Activated naive CD8-positive, alpha-beta T cell treated with anti-CD3 and anti-CD28 coated beads, Interleukin-2, amount 50 U/mL, for 24 hours (primary cell): ENCODE data around the gene ATRNL1.
"Not testable (repeated sequence)": the region's sequence is repeated elsewhere in the genome, so short reads cannot be mapped to it uniquely, and the experiment has no call there.

Source experiments
- ATAC-seq: fragments of 150-1000 bp; cut with Tn5 transposase; one replicate; pipeline ENCODE4 v1.10.0; 2021
- DNase-seq: peaks from one replicate; pipeline ENCODE4 v3.0.0; 2021
- H3K27ac Mint-ChIP-seq: one replicate; pipeline ENCODE4 v1.8.0; 2021; ENCODE audit warnings: mild to moderate bottlenecking, mixed read lengths
- H3K27me3 Mint-ChIP-seq: one replicate; pipeline ENCODE4 v1.8.0; 2021; ENCODE audit warnings: mixed read lengths
- H3K36me3 Mint-ChIP-seq: one replicate; pipeline ENCODE4 v1.8.0; 2021; ENCODE audit warnings: low read depth, mixed read lengths
- H3K4me1 Mint-ChIP-seq: one replicate; pipeline ENCODE4 v1.8.0; 2021; ENCODE audit warnings: mixed read lengths
- H3K4me3 Mint-ChIP-seq: one replicate; pipeline ENCODE4 v1.8.0; 2021; ENCODE audit warnings: mild to moderate bottlenecking, moderate library complexity, mixed read lengths
- H3K9me3 Mint-ChIP-seq: one replicate; pipeline ENCODE4 v1.8.0; 2021; ENCODE audit warnings: mixed read lengths

The ATRNL1 gene

GRCh38 chr10:115795964-115796363 lies 702.8 kb downstream of the ATRNL1 start:
- Mint-ChIP-seq H3K9me3 (peaks cover 5% of the 10 kb centered on the region), H3K27ac (no peak overlapping the region), H3K27me3 (no peaks in the 10 kb centered on the region), H3K4me3 (no peak overlapping the region), H3K36me3 (no peaks in the 10 kb centered on the region), H3K4me1 (no peaks in the 10 kb centered on the region)
- DNase-seq (no peak), ATAC-seq (no peak)

DNA sequence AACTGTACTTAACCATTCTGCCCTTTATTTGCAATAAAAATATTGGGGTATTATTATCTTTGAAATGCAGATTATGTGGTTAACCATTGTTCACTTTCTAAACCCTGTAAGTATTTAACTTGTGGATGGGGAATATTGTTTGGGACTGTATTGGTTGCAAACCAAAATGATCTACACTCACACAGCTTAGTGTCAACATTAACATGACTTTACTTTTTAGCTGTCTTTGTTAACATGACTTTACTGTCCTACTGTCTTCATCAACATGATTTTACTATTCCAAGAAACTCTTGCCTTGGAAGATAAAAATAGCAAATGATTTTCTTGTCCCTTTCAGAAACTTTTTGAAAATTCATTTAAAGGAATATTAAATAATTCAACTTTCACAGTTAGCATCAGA lies 708.3 kb downstream of the ATRNL1 start:
- no peaks in the 10 kb centered on the region for H3K36me3 Mint-ChIP-seq
- H3K4me3 Mint-ChIP-seq, result no peak overlapping the region
- no peak overlapping the region for H3K27ac Mint-ChIP-seq
- H3K27me3 Mint-ChIP-seq, result peaks cover 2% of the 10 kb centered on the region
- no peak for DNase-seq
- H3K4me1 Mint-ChIP-seq, result no peaks in the 10 kb centered on the region
- ATAC-seq, result no peak
- peaks cover 5% of the 10 kb centered on the region for H3K9me3 Mint-ChIP-seq

DNA sequence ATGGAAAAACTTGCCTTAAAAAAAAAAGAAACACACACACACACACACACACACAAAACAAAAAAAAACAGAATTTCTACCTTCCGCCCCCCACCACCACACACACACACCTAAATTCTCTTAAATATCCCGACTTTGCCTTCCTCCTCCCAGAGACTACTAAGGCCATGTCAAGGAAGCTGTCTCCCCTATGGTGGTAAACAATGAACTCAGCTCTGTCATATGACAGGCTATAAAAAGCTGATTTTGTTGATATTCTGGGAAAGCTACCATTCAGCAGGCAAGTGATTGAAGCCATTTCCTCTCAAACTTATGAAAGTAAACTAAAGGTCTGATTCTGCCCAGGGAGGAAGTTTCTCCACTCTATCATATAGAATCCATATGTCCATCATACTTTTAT lies 708.8 kb downstream of the ATRNL1 start:
- H3K4me1 Mint-ChIP-seq, result no peaks in the 10 kb centered on the region
- H3K27me3 Mint-ChIP-seq, result peaks cover 2% of the 10 kb centered on the region
- DNase-seq, result no peak

GRCh38 chr10:115802911-115803310 lies 709.7 kb downstream of the ATRNL1 start:
- no peak for ATAC-seq

More for the DNA sequence above, 708.8 kb downstream of the ATRNL1 start:
- Mint-ChIP-seq H3K9me3 (peaks cover 5% of the 10 kb centered on the region), H3K4me3 (no peak overlapping the region), H3K27ac (no peak overlapping the region), H3K36me3 (no peaks in the 10 kb centered on the region)
- ATAC-seq, result no peak

DNA sequence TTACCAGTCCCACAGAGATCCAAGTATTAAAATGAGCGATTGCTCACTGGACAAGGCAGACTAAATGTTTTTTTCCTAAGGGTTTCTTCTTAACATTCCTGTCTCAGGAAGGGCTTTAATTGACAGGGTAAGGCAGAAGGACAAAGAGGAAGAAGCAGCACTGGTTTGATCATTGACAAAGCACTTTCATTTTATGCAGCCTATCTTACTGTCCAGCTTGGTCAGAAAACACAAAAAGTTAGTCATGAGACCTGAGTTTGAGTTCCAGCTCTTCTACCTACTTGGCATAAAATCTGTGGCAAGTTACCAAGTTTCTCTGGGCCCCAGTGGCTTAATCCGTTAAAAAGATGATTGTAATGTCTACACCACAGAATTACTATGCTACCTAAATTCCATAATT lies 721.4 kb downstream of the ATRNL1 start:
- H3K4me1 Mint-ChIP-seq, result no peaks in the 10 kb centered on the region
- H3K27me3 Mint-ChIP-seq, result no peaks in the 10 kb centered on the region
- no peak overlapping the region for H3K27ac Mint-ChIP-seq
- H3K4me3 Mint-ChIP-seq, result no peak overlapping the region
- no peak for ATAC-seq
- DNase-seq, result no peak
- peaks cover 8% of the 10 kb centered on the region for H3K9me3 Mint-ChIP-seq
- H3K36me3 Mint-ChIP-seq, result no peaks in the 10 kb centered on the region

More at GRCh38 chr10:115802911-115803310, 709.7 kb downstream of the ATRNL1 start:
- Mint-ChIP-seq H3K27ac (no peak overlapping the region), H3K9me3 (no peaks in the 10 kb centered on the region), H3K27me3 (peaks cover 2% of the 10 kb centered on the region), H3K36me3 (no peaks in the 10 kb centered on the region), H3K4me1 (no peaks in the 10 kb centered on the region), H3K4me3 (no peak overlapping the region)
- no peak for DNase-seq

- ATAC-seq (no peak), DNase-seq (no peak)
- Mint-ChIP-seq H3K4me3 (no peak overlapping the region), H3K27me3 (no peaks in the 10 kb centered on the region), H3K9me3 (peaks cover 26% of the 10 kb centered on the region), H3K36me3 (no peaks in the 10 kb centered on the region), H3K4me1 (no peaks in the 10 kb centered on the region), H3K27ac (no peak overlapping the region)
These were observed 724.8 kb downstream of the ATRNL1 start for GRCh38 chr10:115818012-115818411.

- ATAC-seq (no peak), DNase-seq (no peak)
- H3K4me1 Mint-ChIP-seq, result no peaks in the 10 kb centered on the region
- H3K9me3 Mint-ChIP-seq, result peaks cover 18% of the 10 kb centered on the region
- no peaks in the 10 kb centered on the region for H3K36me3 Mint-ChIP-seq
- H3K27ac Mint-ChIP-seq, result no peak overlapping the region
- no peaks in the 10 kb centered on the region for H3K27me3 Mint-ChIP-seq
- no peak overlapping the region for H3K4me3 Mint-ChIP-seq
These were observed 733.2 kb downstream of the ATRNL1 start for GRCh38 chr10:115826396-115826795.

- Mint-ChIP-seq H3K27me3 (no peaks in the 10 kb centered on the region), H3K4me3 (no peak overlapping the region), H3K27ac (no peak overlapping the region), H3K9me3 (peaks cover 10% of the 10 kb centered on the region), H3K4me1 (no peaks in the 10 kb centered on the region), H3K36me3 (no peaks in the 10 kb centered on the region)
- DNase-seq (no peak), ATAC-seq (no peak)
These were observed 734.3 kb downstream of the ATRNL1 start for GRCh38 chr10:115827231-115828009.

DNA sequence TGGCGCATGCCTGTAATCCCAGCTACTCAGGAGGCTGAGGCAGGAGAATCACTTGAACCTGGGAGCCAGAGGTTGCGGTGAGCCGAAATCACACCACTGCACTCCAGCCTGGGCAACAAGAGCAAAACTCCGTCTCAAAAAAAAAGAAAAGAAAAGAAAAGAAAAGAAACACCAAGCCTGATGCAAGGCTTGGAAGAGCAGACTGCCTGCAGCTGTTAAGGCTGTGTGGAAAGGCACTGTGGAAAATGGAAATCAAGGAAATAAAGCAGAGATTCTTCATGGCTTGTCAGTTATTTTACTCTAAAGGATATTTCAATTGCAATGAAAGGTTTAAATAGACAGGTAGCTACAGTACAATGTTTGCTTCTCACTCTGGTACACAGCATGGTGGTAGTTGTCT lies 735.0 kb downstream of the ATRNL1 start:
- H3K27me3 Mint-ChIP-seq, ATAC-seq, H3K4me3 Mint-ChIP-seq, H3K27ac Mint-ChIP-seq, H3K9me3 Mint-ChIP-seq, H3K4me1 Mint-ChIP-seq, DNase-seq, H3K36me3 Mint-ChIP-seq: not testable (repeated sequence)

- no peaks in the 10 kb centered on the region for H3K27me3 Mint-ChIP-seq
- no peaks in the 10 kb centered on the region for H3K4me1 Mint-ChIP-seq
- H3K9me3 Mint-ChIP-seq, result peaks cover 9% of the 10 kb centered on the region
- H3K27ac Mint-ChIP-seq, result no peak overlapping the region
- ATAC-seq (no peak), DNase-seq (no peak)
- no peak overlapping the region for H3K4me3 Mint-ChIP-seq
- H3K36me3 Mint-ChIP-seq, result no peaks in the 10 kb centered on the region
These were observed 736.5 kb downstream of the ATRNL1 start for GRCh38 chr10:115829521-115830205.

DNA sequence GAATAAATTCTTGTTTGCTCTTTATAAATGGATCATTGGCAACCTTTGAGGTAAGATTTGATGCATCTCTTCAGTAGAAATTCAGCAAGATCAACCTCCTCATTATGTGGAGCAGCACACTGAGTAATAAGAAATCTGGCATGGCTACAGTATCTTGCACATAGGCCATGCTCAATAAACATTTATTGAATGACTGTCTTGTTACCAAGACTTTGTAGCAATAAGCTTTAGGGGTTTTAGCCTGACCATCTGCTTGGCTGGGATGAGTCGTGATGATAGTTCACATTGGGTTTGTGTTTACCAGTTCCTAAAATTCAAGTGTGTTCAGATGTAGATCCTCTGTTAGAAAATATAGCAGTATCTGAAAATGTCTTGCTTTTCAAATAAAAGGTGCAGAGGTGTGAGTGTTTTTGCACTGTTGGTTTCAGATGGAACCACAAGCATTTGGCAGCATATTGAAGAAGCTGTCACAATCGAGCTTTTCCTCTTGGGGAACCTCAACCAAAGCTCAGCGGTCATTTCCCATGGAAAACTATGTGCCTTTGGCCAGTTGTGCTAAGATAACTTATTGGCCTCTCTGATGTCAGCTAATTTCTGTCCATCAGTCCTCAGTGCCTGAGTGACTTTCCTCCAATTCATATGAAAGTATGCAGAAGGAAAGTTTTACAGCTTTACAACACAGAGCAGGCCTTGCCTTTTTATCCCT lies 737.3 kb downstream of the ATRNL1 start:
- ATAC-seq (no peak), DNase-seq (no peak)
- no peak overlapping the region for H3K4me3 Mint-ChIP-seq
- H3K4me1 Mint-ChIP-seq, result no peaks in the 10 kb centered on the region
- H3K9me3 Mint-ChIP-seq, result peaks cover 6% of the 10 kb centered on the region
- H3K27ac Mint-ChIP-seq, result no peak overlapping the region
- H3K27me3 Mint-ChIP-seq, result no peaks in the 10 kb centered on the region
- H3K36me3 Mint-ChIP-seq, result no peaks in the 10 kb centered on the region

GRCh38 chr10:115831016-115831415 lies 737.9 kb downstream of the ATRNL1 start:
- no peaks in the 10 kb centered on the region for H3K36me3 Mint-ChIP-seq

DNA sequence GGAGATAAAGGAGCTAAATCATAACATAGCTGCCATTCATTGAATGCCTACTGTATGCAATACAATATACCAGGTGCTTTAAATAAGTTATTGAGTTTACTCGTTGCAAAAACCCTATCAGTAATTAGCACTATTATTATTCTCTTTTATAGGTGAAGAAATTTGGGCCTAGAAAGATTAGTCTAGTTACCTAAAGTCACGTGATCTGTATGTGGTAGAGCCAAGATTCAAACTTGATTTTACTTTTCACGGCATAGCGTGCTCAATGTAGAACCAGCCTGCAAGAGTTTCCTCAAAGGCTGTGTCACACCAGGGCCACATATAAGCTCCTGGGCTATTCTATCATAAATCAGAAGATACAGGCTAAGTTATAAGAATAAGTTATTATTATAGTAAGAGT lies 740.0 kb downstream of the ATRNL1 start:
- Mint-ChIP-seq H3K9me3 (peaks cover 6% of the 10 kb centered on the region), H3K4me1 (no peaks in the 10 kb centered on the region)

More at GRCh38 chr10:115831016-115831415, 737.9 kb downstream of the ATRNL1 start:
- Mint-ChIP-seq H3K4me3 (no peak overlapping the region), H3K9me3 (peaks cover 6% of the 10 kb centered on the region), H3K27me3 (no peaks in the 10 kb centered on the region), H3K4me1 (no peaks in the 10 kb centered on the region), H3K27ac (no peak overlapping the region)
- no peak for ATAC-seq
- DNase-seq, result no peak

DNA sequence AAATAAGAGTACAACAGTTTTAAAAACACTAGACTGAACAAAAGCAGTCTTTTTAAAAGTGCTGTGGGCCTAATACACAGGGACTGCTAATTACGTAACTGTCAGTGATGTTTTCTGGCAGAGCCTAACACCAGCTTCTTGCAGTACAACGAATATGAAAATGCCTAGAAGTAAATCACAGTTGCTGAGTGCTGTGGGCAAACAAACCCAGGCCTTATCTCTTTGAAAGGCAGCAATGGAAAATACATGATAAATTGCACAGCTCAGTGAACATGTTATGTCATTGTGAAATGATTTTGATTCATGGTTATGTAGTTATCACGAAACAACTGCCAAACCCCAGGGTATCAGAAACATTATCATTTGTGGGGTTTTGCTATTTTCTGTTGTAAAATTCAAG lies 751.4 kb downstream of the ATRNL1 start:
- no peak for ATAC-seq
- Mint-ChIP-seq H3K4me1 (no peaks in the 10 kb centered on the region), H3K9me3 (no peaks in the 10 kb centered on the region), H3K36me3 (no peaks in the 10 kb centered on the region), H3K27ac (no peak overlapping the region), H3K27me3 (no peaks in the 10 kb centered on the region), H3K4me3 (no peak overlapping the region)
- no peak for DNase-seq

More for the DNA sequence above, 740.0 kb downstream of the ATRNL1 start:
- H3K4me3 Mint-ChIP-seq, result no peak overlapping the region
- H3K36me3 Mint-ChIP-seq, result no peaks in the 10 kb centered on the region
- H3K27me3 Mint-ChIP-seq, result no peaks in the 10 kb centered on the region
- ATAC-seq (no peak), DNase-seq (no peak)
- no peak overlapping the region for H3K27ac Mint-ChIP-seq

DNA sequence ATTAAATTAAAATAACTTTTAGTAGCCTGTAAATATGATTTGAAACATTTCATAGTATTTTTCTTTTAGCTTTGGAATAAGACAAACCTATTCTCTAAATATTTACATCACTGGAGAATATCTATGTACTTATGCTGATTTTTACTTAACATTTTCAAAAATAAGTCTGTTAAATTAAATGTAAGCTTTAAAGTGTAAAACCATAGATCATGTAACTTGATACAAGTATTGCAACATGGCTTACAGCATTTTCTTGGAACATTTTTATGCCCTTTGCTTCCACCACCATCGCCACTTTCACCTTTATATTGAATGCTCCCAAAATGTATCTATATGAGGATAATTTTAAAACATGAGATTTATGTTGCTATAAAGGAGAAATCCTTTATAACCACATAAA lies 752.8 kb downstream of the ATRNL1 start:
- no peaks in the 10 kb centered on the region for H3K27me3 Mint-ChIP-seq
- no peak overlapping the region for H3K4me3 Mint-ChIP-seq
- DNase-seq, result no peak
- H3K36me3 Mint-ChIP-seq, result no peaks in the 10 kb centered on the region
- no peaks in the 10 kb centered on the region for H3K4me1 Mint-ChIP-seq
- no peak overlapping the region for H3K27ac Mint-ChIP-seq
- H3K9me3 Mint-ChIP-seq, result no peaks in the 10 kb centered on the region
- no peak for ATAC-seq
